H1 (cell line): Measurements from ENCODE around the gene FOXN1. TPM values are rescaled to one million over a fixed set of nuclear protein-coding genes. Genes with fewer than 3 reads are reported as not detected.

ENCODE experiments used
- CTCF ChIA-PET: fragments of 300-600 bp; sonication (Branson Sonifier 250); formaldehyde crosslinking; loops from one replicate; lab custom pipeline; 2021; ENCODE audit not compliant: partially characterized antibody; lab: Charles Lee
- POLR2A ChIA-PET: fragments of 300-600 bp; sonication (Branson Sonifier 250); formaldehyde crosslinking; loops from one replicate; lab custom pipeline; 2021; ENCODE audit warnings: inconsistent platforms; ENCODE audit not compliant: partially characterized antibody; lab: Charles Lee
- DNase-seq, 2 experiments: peaks; one replicate each; pipeline versions ENCODE4 v3.0.0 to v3.0.0-alpha.2; 2010 to 2022; ENCODE audit warnings: low spot score in 2 of 2, low read depth in 1 of 2, mixed read lengths in 1 of 2
- FAIRE-seq: peaks from 2 replicates; lab custom pipeline; 2011; peaks lifted over from hg19 to GRCh38; lab: Jason Lieb, UNC
- H2AFZ ChIP-seq: 2 replicates; pipeline ENCODE4 v1.8.1; 2012; ENCODE audit warnings: low read length, inconsistent platforms
- H2AK5ac ChIP-seq: 2 replicates; pipeline ENCODE4 v1.6.1; 2013; ENCODE audit warnings: low read depth, low read length
- H2BK120ac ChIP-seq: replicated peaks from 2 replicates; pipeline ENCODE3; 2013; ENCODE audit warnings: low read depth, low read length, inconsistent platforms
- H2BK12ac ChIP-seq: 2 replicates; pipeline ENCODE4 v1.6.1; 2013; ENCODE audit warnings: low read depth, low read length
- H2BK15ac ChIP-seq: 2 replicates; pipeline ENCODE4 v1.6.1; 2013; ENCODE audit warnings: low read length
- H2BK20ac ChIP-seq: 2 replicates; pipeline ENCODE4 v1.6.1; 2013; ENCODE audit warnings: low read length
- H2BK5ac ChIP-seq: 2 replicates; pipeline ENCODE4 v1.6.1; 2013; ENCODE audit warnings: low read depth, low read length
- H3K14ac ChIP-seq: 2 replicates; pipeline ENCODE4 v1.6.1; 2013; ENCODE audit warnings: inconsistent platforms; ENCODE audit not compliant: insufficient read length
- H3K18ac ChIP-seq: 2 replicates; pipeline ENCODE4 v1.6.1; 2013; ENCODE audit warnings: low read length; ENCODE audit errors: extremely low read depth
- H3K23ac ChIP-seq: 2 replicates; pipeline ENCODE4 v1.6.1; 2013; ENCODE audit warnings: inconsistent platforms; ENCODE audit not compliant: insufficient read length
- H3K23me2 ChIP-seq: 2 replicates; pipeline ENCODE4 v1.6.1; 2013; ENCODE audit warnings: low read depth, low read length
- H3K27ac ChIP-seq: 2 replicates; pipeline ENCODE4 v1.6.1; 2011; ENCODE audit warnings: low read depth, low read length, inconsistent platforms
- H3K27me3 ChIP-seq, 4 experiments: replicated peaks in 1 of 4; 1 replicate in 1 of 4; 2 replicates in 3 of 4; pipeline versions ENCODE4 v1.6.1 to v1.8.1; 2011 to 2013; ENCODE audit warnings: low read length in 3 of 4, mild to moderate bottlenecking in 3 of 4, inconsistent platforms in 2 of 4, mixed read lengths in 2 of 4, moderate library complexity in 1 of 4; ENCODE audit not compliant: control insufficient read depth in 3 of 4, insufficient read depth in 3 of 4; ENCODE audit errors: extremely low read depth in 1 of 4
- H3K36me3 ChIP-seq, 4 experiments: 2 replicates each; pipeline versions ENCODE4 v1.6.1 to v1.8.1; 2011 to 2013; ENCODE audit warnings: mild to moderate bottlenecking in 4 of 4, low read length in 3 of 4, moderate library complexity in 2 of 4, control low read depth in 1 of 4, inconsistent platforms in 1 of 4; ENCODE audit not compliant: insufficient read depth in 4 of 4, control insufficient read depth in 2 of 4
- H3K4ac ChIP-seq: replicated peaks from 2 replicates; pipeline ENCODE3; 2013; ENCODE audit warnings: low read length, low read depth, mixed read lengths, inconsistent platforms; ENCODE audit not compliant: insufficient read length
- H3K4me1 ChIP-seq, 4 experiments: replicated peaks in 1 of 4; 1 replicate in 1 of 4; 2 replicates in 3 of 4; pipeline versions ENCODE4 v1.6.1 to v1.8.1; 2011 to 2013; ENCODE audit warnings: low read length in 3 of 4, inconsistent platforms in 2 of 4, mixed read lengths in 1 of 4; ENCODE audit not compliant: insufficient read depth in 4 of 4, control insufficient read depth in 3 of 4
- H3K4me2 ChIP-seq, 2 experiments: 2 replicates each; pipeline versions ENCODE4 v1.6.1 to v1.8.1; 2011 to 2013; ENCODE audit warnings: low read depth in 2 of 2, low read length in 2 of 2, control low read depth in 1 of 2, inconsistent platforms in 1 of 2, mild to moderate bottlenecking in 1 of 2; ENCODE audit not compliant: insufficient read depth in 1 of 2
- H3K4me3 ChIP-seq, 4 experiments: fragments of 200-600, 300-600 bp in 1 of 4; sonication (generic), shearing (Covaris generic), sonication (Bioruptor Twin) in 1 of 4; 2 replicates each; pipeline versions ENCODE4 v1.5.1 to v1.8.1; 2011 to 2016; ENCODE audit warnings: low read length in 4 of 4, low read depth in 3 of 4, control low read depth in 2 of 4, inconsistent platforms in 2 of 4, mild to moderate bottlenecking in 2 of 4, mixed read lengths in 1 of 4, moderate library complexity in 1 of 4; ENCODE audit not compliant: insufficient read depth in 2 of 4; ENCODE audit errors: extremely low read depth in 1 of 4
- H3K56ac ChIP-seq: replicated peaks from 2 replicates; pipeline ENCODE3; 2013; ENCODE audit warnings: low read depth, mild to moderate bottlenecking, mixed read lengths, low read length, inconsistent platforms; ENCODE audit not compliant: insufficient read length
- H3K79me1 ChIP-seq: 2 replicates; pipeline ENCODE4 v1.6.1; 2013; ENCODE audit warnings: low read depth, low read length, control low read depth
- H3K79me2 ChIP-seq, 2 experiments: 2 replicates each; pipeline versions ENCODE4 v1.6.1 to v1.8.1; 2012 to 2013; ENCODE audit warnings: low read length in 2 of 2, mild to moderate bottlenecking in 2 of 2, inconsistent platforms in 1 of 2; ENCODE audit not compliant: insufficient read depth in 2 of 2, control insufficient read depth in 1 of 2
- H3K9ac ChIP-seq, 4 experiments: replicated peaks in 1 of 4; 1 replicate in 1 of 4; 2 replicates in 3 of 4; pipeline versions ENCODE4 v1.6.1 to v1.8.1; 2011 to 2013; ENCODE audit warnings: low read depth in 3 of 4, low read length in 3 of 4, control low read depth in 2 of 4, mild to moderate bottlenecking in 2 of 4, moderate library complexity in 2 of 4, inconsistent platforms in 1 of 4; ENCODE audit errors: extremely low read depth in 1 of 4
- H3K9me3 ChIP-seq, 2 experiments: 2 replicates each; pipeline versions ENCODE4 v1.6.1 to v1.8.1; 2012 to 2013; ENCODE audit warnings: mild to moderate bottlenecking in 2 of 2, moderate library complexity in 2 of 2, control low read depth in 1 of 2, inconsistent platforms in 1 of 2, low read depth in 1 of 2, low read length in 1 of 2, mixed read lengths in 1 of 2; ENCODE audit not compliant: insufficient read depth in 2 of 2
- H4K20me1 ChIP-seq, 2 experiments: replicated peaks in 1 of 2; 2 replicates each; pipeline versions ENCODE3 to v1.8.1; 2011 to 2013; ENCODE audit warnings: inconsistent platforms in 2 of 2, low read length in 2 of 2, mild to moderate bottlenecking in 1 of 2; ENCODE audit not compliant: insufficient read depth in 2 of 2, control insufficient read depth in 1 of 2
- H4K5ac ChIP-seq: 2 replicates; pipeline ENCODE4 v1.6.1; 2013; ENCODE audit warnings: low read length, low read depth, mixed read lengths, inconsistent platforms; ENCODE audit not compliant: insufficient read length
- H4K8ac ChIP-seq: 2 replicates; pipeline ENCODE4 v1.8.0; 2013; ENCODE audit warnings: mild to moderate bottlenecking, moderate library complexity, low read length, inconsistent platforms; ENCODE audit not compliant: insufficient read depth; ENCODE audit errors: extremely low read depth
- H4K91ac ChIP-seq: replicated peaks from 2 replicates; pipeline ENCODE3; 2013; ENCODE audit warnings: low read length, mixed read lengths, inconsistent platforms; ENCODE audit not compliant: insufficient read length
- CBX8 ChIP-seq: fragments of 300-800, 300-1000 bp; sonication (generic); IDR thresholded peaks from 2 replicates; pipeline ENCODE4 v1.7.1; 2016; ENCODE audit warnings: low read depth, low read length, borderline replicate concordance
- KDM5A ChIP-seq: fragments of 200-600 bp; IDR thresholded peaks from 2 replicates; pipeline ENCODE4 v1.7.1; 2012; ENCODE audit warnings: mild to moderate bottlenecking, low read length, inconsistent platforms, mixed read lengths
- SIN3A ChIP-seq, 2 experiments: IDR thresholded peaks in 1 of 2; conservative IDR thresholded peaks in 1 of 2; 2 replicates each; pipeline ENCODE4 v1.6.1; 2011 to 2012; ENCODE audit warnings: low read length in 2 of 2, improper control_type of control experiment in 1 of 2, low read depth in 1 of 2, mild to moderate bottlenecking in 1 of 2
- WGBS, 2 experiments: shearing (Covaris generic) in 1 of 2; methylation state at CpG; one replicate each; pipeline versions ENCODE4 v1.1.6 to v1.1.7; 2013 to 2015; ENCODE audit warnings: low lambda C conversion rate in 2 of 2, mixed read lengths in 2 of 2, inconsistent platforms in 1 of 2, low coverage in 1 of 2, missing lambda C conversion rate in 1 of 2; ENCODE audit not compliant: insufficient replicate concordance in 2 of 2, insufficient coverage in 1 of 2, insufficient read length in 1 of 2; ENCODE audit errors: extremely low coverage in 1 of 2, missing lambda C conversion rate in 1 of 2; 5-methylcytosine and 5-hydroxymethylcytosine counted together
- polyA plus RNA-seq, 7 experiments: library from polyadenylated mRNA; depleted of rRNA in 3 of 7; stranded (reverse) in 5 of 7; unstranded in 2 of 7; fragments of >200 nt in 5 of 7; fragments of 200-250 nt in 2 of 7; gene quantifications; 1 replicate in 5 of 7; 2 replicates in 1 of 7; 4 replicates in 1 of 7; pipeline versions ENCODE4 v1.2.1 to v1.2.3, GENCODE V29; 2011 to 2013; ENCODE audit warnings: missing spikeins in 2 of 7, mixed read lengths in 2 of 7
- total RNA-seq: library from RNA; stranded (reverse); fragmentation: NEBNext Ultra II Directional; extraction: Animal tissue kit (Norgen Biotek cat#: 25700); gene quantifications from 2 replicates; pipeline ENCODE4 v1.2.1, GENCODE V29; 2021

Gene FOXN1
- total and polyA plus RNA-seq, 2 of the 8 experiments (the other 6 are each of a cell fraction or from before 2014, with no cell fraction given) = not detected

- H2BK5ac ChIP-seq = no peak overlapping the region
- H3K36me3 ChIP-seq = no peaks in the 10 kb centered on the region
- no peak for FAIRE-seq
- no peaks in the 10 kb centered on the region for H4K20me1 ChIP-seq
- H3K79me1 ChIP-seq = no peaks in the 10 kb centered on the region
- H3K23me2 ChIP-seq = no peaks in the 10 kb centered on the region
- H3K14ac ChIP-seq = no peak overlapping the region
- H3K4me3 ChIP-seq = no peak overlapping the region
- H4K5ac ChIP-seq = no peak overlapping the region
- no peak overlapping the region for H2AFZ ChIP-seq
- no peak overlapping the region for H3K56ac ChIP-seq
- no peaks in the 10 kb centered on the region for H3K79me2 ChIP-seq
- H2BK12ac ChIP-seq = no peak overlapping the region
- peaks cover 0 to 3% (median under 1%) of the 10 kb centered on the region in 4 experiments; a peak in 1 of 7 replicates for H3K27me3 ChIP-seq
- no peak overlapping the region for H3K9ac ChIP-seq
- H4K8ac ChIP-seq = no peak overlapping the region
- no peak overlapping the region for H3K4me2 ChIP-seq
- peaks cover 0 to 12% (median 6%) of the 10 kb centered on the region in 4 experiments; a peak in 6 of 7 replicates for H3K4me1 ChIP-seq
- CTCF ChIA-PET = interaction anchor here (0.7 to 2.4 kb wide), 6 partner anchors 13 to 69 kb away, joined by 3 to 9 read pairs (median 4); no protein-coding TSS in a partner anchor
- H4K91ac ChIP-seq = no peak overlapping the region
- POLR2A ChIA-PET = interaction anchor here (1.3 kb wide), 1 partner anchor 62 kb away, joined by 3 read pairs; no protein-coding TSS in a partner anchor
- H2BK20ac ChIP-seq = no peak overlapping the region
- no peaks in the 10 kb centered on the region for H3K9me3 ChIP-seq
- H3K27ac ChIP-seq = no peak overlapping the region
- WGBS, 2 experiments = 88% methylated on average over 3 of the region's 3 CpGs; no CpG with 5 or more reads in 1 of the 2 experiments
- DNase-seq = no peak
- H3K4ac ChIP-seq = no peak overlapping the region
- no peak overlapping the region for H2AK5ac ChIP-seq
- H3K18ac ChIP-seq = no peak overlapping the region
- no peak overlapping the region for H2BK15ac ChIP-seq
- H2BK120ac ChIP-seq = no peak overlapping the region
- H3K23ac ChIP-seq = no peak overlapping the region
- TF ChIP-seq KDM5A (no peak), SIN3A (conservative IDR thresholded peaks at IDR 0.05 in 1 of 2, IDR thresholded peaks at IDR 0.05 in 1 of 2; ENCODE audit: low read depth in 1 of 2, low read length in 2 of 2) (no peak), CBX8 (no peak)
Measured at GRCh38 chr17:28478712-28479615, 27.2 kb upstream of the FOXN1 start.
